Body of pancreas (tissue), 4 donors: Measurements from ENCODE around the gene GADD45A.
"Not testable (repeated sequence)": the region's sequence is repeated elsewhere in the genome, so short reads cannot be mapped to it uniquely, and the experiment has no call there.

Source experiments
- CTCF ChIP-seq, 7 experiments: fragments of 450-650 bp in 4 of 7; fragments of 200-600 bp in 3 of 7; sonication (generic) in 3 of 7; IDR thresholded peaks; one replicate each; pipeline ENCODE4 v1.5.1; 2016 to 2019; ENCODE audit warnings: antibody characterized with exemption in 7 of 7
- POLR2A ChIP-seq, 3 donors: fragments of 450-650 bp; IDR thresholded peaks; one replicate each; pipeline ENCODE4 v1.6.1; 2016; ENCODE audit warnings: antibody characterized with exemption in 3 of 3, mild to moderate bottlenecking in 2 of 3

GRCh38 chr1:67657152-67657551, 27.8 kb upstream of the GADD45A start:
- TF ChIP-seq CTCF, POLR2A (IDR thresholded peaks at IDR 0.05): not testable (repeated sequence)
